GM13976 (cell line): Measurements from ENCODE around the gene CD82.

Experiments used
- DNase-seq: peaks from one replicate; pipeline ENCODE4 v3.0.0; 2012; ENCODE audit warnings: low spot score
- CTCF ChIP-seq: IDR thresholded peaks from 2 replicates; pipeline ENCODE4 v1.5.1; 2012; ENCODE audit warnings: borderline replicate concordance, mild to moderate bottlenecking; ENCODE audit not compliant: insufficient read depth; ENCODE audit errors: extremely low read depth, missing control alignments, control extremely low read depth
- in situ Hi-C: fragments of 300-500 bp; cut with MboI; formaldehyde crosslinking; loops from one replicate; pipeline ENCODE4 v1.12.0; 2022; ENCODE audit warnings: low sequenced_read_pairs, mixed read lengths, inconsistent platforms; ENCODE audit not compliant: unreplicated experiment

The CD82 gene

GRCh38 chr11:44565211-44565952 is at the start of gene CD82:
Gene CD82, plus strand, starts transcription at chr11:44565663. Its CDS starts 29,000 bp downstream, at chr11:44594663.
- in situ Hi-C loops, result loop anchor here (5.0 kb wide), 1 partner anchor 42 kb away; no protein-coding TSS in a partner anchor
- DNase-seq, result peak; percentile 98
- peak; percentile 15 for TF ChIP-seq CTCF

GRCh38 chr11:44516688-44517507 is 48.6 kb upstream of the CD82 start:
- no peak for DNase-seq
- in situ Hi-C loops, result no loop called here
- no peak for TF ChIP-seq CTCF

GRCh38 chr11:44517541-44517940 is 47.9 kb upstream of the CD82 start:
- in situ Hi-C loops, result no loop called here
- TF ChIP-seq CTCF, result no peak
- DNase-seq, result no peak

- TF ChIP-seq CTCF, result no peak
- in situ Hi-C loops, result no loop called here
- no peak for DNase-seq
These were observed 46.4 kb upstream of the CD82 start for GRCh38 chr11:44518968-44519550.

GRCh38 chr11:44519989-44520737 is 45.3 kb upstream of the CD82 start:
- no peak for DNase-seq
- no peak for TF ChIP-seq CTCF
- in situ Hi-C loops, result no loop called here

GRCh38 chr11:44521148-44521547 is 44.3 kb upstream of the CD82 start:
- no peak for TF ChIP-seq CTCF
- DNase-seq, result no peak
- in situ Hi-C loops, result no loop called here
